Globus pallidus (tissue), 1 donor: Measurements from ENCODE around the gene TMCC3.

Experiments used
- DNase-seq: peaks from one replicate; pipeline ENCODE4 v3.0.0-alpha.2; 2015; ENCODE audit warnings: low spot score

The TMCC3 gene

GRCh38 chr12:94532490-94533422, 117.6 kb downstream of the TMCC3 start:
- peak; percentile 57 for DNase-seq

- DNase-seq, result no peak
Measured at GRCh38 chr12:94531196-94531720, 119.1 kb downstream of the TMCC3 start.

- DNase-seq, result no peak
Measured at GRCh38 chr12:94525951-94526350, 124.4 kb downstream of the TMCC3 start.
